Measurements from ENCODE around the gene LRRC63. TPM values are rescaled to one million over a fixed set of nuclear protein-coding genes. Genes with fewer than 3 reads are reported as not detected.

LRRC63 gene
- polyA plus RNA-seq, 1 of the 3 experiments (the other 2 are of a cell fraction): 0.03 TPM

GRCh38 chr13:46265292-46265691, 53.6 kb downstream of the LRRC63 start:
- WGBS (ENCODE audit: low lambda C conversion rate): 100% methylated on average over 1 of the region's 1 CpG
- H3K9ac ChIP-seq: no peak overlapping the region
- H3K9me3 ChIP-seq: no peaks in the 10 kb centered on the region
- no peaks in the 10 kb centered on the region for H3K9me2 ChIP-seq
- ChIA-PET CTCF (no interaction called here), POLR2A (no interaction called here)
- H3K79me2 ChIP-seq (ENCODE audit: insufficient read depth): no peaks in the 10 kb centered on the region
- TF ChIP-seq MEF2A (IDR thresholded peaks at IDR 0.05; ENCODE audit: borderline replicate concordance, low read depth) (no peak), CHD2 (IDR thresholded peaks at IDR 0.05; ENCODE audit: low read length, partially characterized antibody) (no peak), REST (IDR thresholded peaks at IDR 0.05; ENCODE audit: low read depth, low read length) (no peak)
- H3K4me3 ChIP-seq (ENCODE audit: low read depth in 2 of 2, low read length in 1 of 2): no peak overlapping the region
- DNase-seq: no peak
- no peak overlapping the region for H2AFZ ChIP-seq (ENCODE audit: low read depth)
- no peaks in the 10 kb centered on the region for H3K36me3 ChIP-seq (replicated peaks in 1 of 2; ENCODE audit: control insufficient read depth in 1 of 2, insufficient read depth in 2 of 2, low read length in 1 of 2)
- no peaks in the 10 kb centered on the region for H3F3A ChIP-seq (replicated peaks; ENCODE audit: insufficient read depth)
- H3K27me3 ChIP-seq (ENCODE audit: insufficient read depth): no peaks in the 10 kb centered on the region; the same call in 1 of the 2 replicates
- no peak overlapping the region for H3K27ac ChIP-seq (ENCODE audit: low read depth in 2 of 2, low read length in 1 of 2)
- H3K4me2 ChIP-seq: no peak overlapping the region
- H4K20me1 ChIP-seq (ENCODE audit: insufficient read depth): no peaks in the 10 kb centered on the region
- H3K4me1 ChIP-seq (ENCODE audit: control insufficient read depth in 1 of 2, insufficient read depth in 2 of 2, low read depth in 1 of 2, low read length in 1 of 2): no peaks in the 10 kb centered on the region

GRCh38 chr13:46267166-46267565, 55.4 kb downstream of the LRRC63 start:
- Histone ChIP-seq H3K9ac (no peak overlapping the region), H3K27ac (ENCODE audit: low read depth in 2 of 2, low read length in 1 of 2) (no peak overlapping the region), H4K20me1 (ENCODE audit: insufficient read depth) (no peaks in the 10 kb centered on the region), H3K27me3 (ENCODE audit: insufficient read depth) (no peaks in the 10 kb centered on the region; the same call in 1 of the 2 replicates), H3K9me2 (no peaks in the 10 kb centered on the region), H2AFZ (ENCODE audit: low read depth) (no peak overlapping the region), H3K4me2 (no peak overlapping the region), H3K9me3 (no peaks in the 10 kb centered on the region), H3F3A (replicated peaks; ENCODE audit: insufficient read depth) (no peaks in the 10 kb centered on the region), H3K36me3 (replicated peaks in 1 of 2; ENCODE audit: control insufficient read depth in 1 of 2, insufficient read depth in 2 of 2, low read length in 1 of 2) (no peaks in the 10 kb centered on the region), H3K4me1 (ENCODE audit: control insufficient read depth in 1 of 2, insufficient read depth in 2 of 2, low read depth in 1 of 2, low read length in 1 of 2) (no peaks in the 10 kb centered on the region), H3K4me3 (ENCODE audit: low read depth in 2 of 2, low read length in 1 of 2) (no peak overlapping the region), H3K79me2 (ENCODE audit: insufficient read depth) (no peaks in the 10 kb centered on the region)
- TF ChIP-seq GABPA (IDR thresholded peaks at IDR 0.05; ENCODE audit: low read depth): no peak
- TF ChIP-seq EP300 (IDR thresholded peaks at IDR 0.05; ENCODE audit: borderline replicate concordance in 1 of 2, low read depth in 1 of 2, low read length in 1 of 2): no peak
- no peak for TF ChIP-seq ELF1 (IDR thresholded peaks at IDR 0.05)
- no peak for TF ChIP-seq TAF1 (IDR thresholded peaks at IDR 0.05; ENCODE audit: borderline replicate concordance, low read depth, low read length)
- no peak for TF ChIP-seq REST (IDR thresholded peaks at IDR 0.05; ENCODE audit: low read depth, low read length)
- TF ChIP-seq IRF3 (IDR thresholded peaks at IDR 0.05; ENCODE audit: low read depth, low read length): no peak
- TF ChIP-seq RCOR1 (IDR thresholded peaks at IDR 0.05; ENCODE audit: low read length): no peak
- ChIA-PET POLR2A (no interaction called here), CTCF (no interaction called here)
- 52% methylated on average over 2 of the region's 2 CpGs for WGBS (ENCODE audit: low lambda C conversion rate)
- DNase-seq: no peak
